RPMI7951 (cell line): ENCODE data around the gene PTGES. TPM values are rescaled to one million over a fixed set of nuclear protein-coding genes. Genes with fewer than 3 reads are reported as not detected.
"Not testable (repeated sequence)": the region's sequence is repeated elsewhere in the genome, so short reads cannot be mapped to it uniquely, and the experiment has no call there.

Source experiments
- DNase-seq: peaks from one replicate; pipeline ENCODE4 v3.0.0-alpha.2; 2012; ENCODE audit warnings: low read depth
- total RNA-seq: library from RNA; depleted of rRNA; stranded (reverse); fragments of >200 nt; shearing (Covaris generic); gene quantifications from 2 replicates; pipeline ENCODE4 v1.2.3, GENCODE V29; 2014; rRNA removed

PTGES gene
- 0.59 and 0.96 TPM in 2 replicates for total RNA-seq

GRCh38 chr9:129752900-129753729 is at the start of gene PTGES:
Gene PTGES (minus strand): TSS chr9:129753042. CDS start chr9:129753012, 30 bp downstream.
- DNase-seq = peak; percentile 75

- DNase-seq = no peak
These were observed 48.7 kb upstream of the PTGES start for GRCh38 chr9:129801504-129801903.

- DNase-seq = no peak
These were observed 46.1 kb upstream of the PTGES start for GRCh38 chr9:129798973-129799372.

GRCh38 chr9:129796029-129796428 is 43.2 kb upstream of the PTGES start:
- DNase-seq = not testable (repeated sequence)

- DNase-seq = no peak
These were observed 41.7 kb upstream of the PTGES start for GRCh38 chr9:129794549-129794948.

GRCh38 chr9:129786481-129786880 is 33.6 kb upstream of the PTGES start:
- no peak for DNase-seq

- no peak for DNase-seq
These were observed 33.0 kb upstream of the PTGES start for GRCh38 chr9:129785866-129786265.

GRCh38 chr9:129784970-129785369 is 32.1 kb upstream of the PTGES start:
- not testable (repeated sequence) for DNase-seq

GRCh38 chr9:129783516-129784361 is 30.9 kb upstream of the PTGES start:
- DNase-seq = peak; percentile 57

- no peak for DNase-seq
These were observed 29.1 kb upstream of the PTGES start for GRCh38 chr9:129781981-129782380.

- no peak for DNase-seq
These were observed 28.3 kb upstream of the PTGES start for GRCh38 chr9:129781131-129781530.

GRCh38 chr9:129779560-129780190 is 26.8 kb upstream of the PTGES start:
- no peak for DNase-seq

GRCh38 chr9:129778469-129778868 is 25.6 kb upstream of the PTGES start:
- DNase-seq = no peak

- no peak for DNase-seq
These were observed 24.9 kb upstream of the PTGES start for GRCh38 chr9:129777769-129778130.

- DNase-seq = peak; percentile 99
These were observed 24.3 kb upstream of the PTGES start for GRCh38 chr9:129776938-129777768.

- peak; percentile 58 for DNase-seq
These were observed 23.7 kb upstream of the PTGES start for GRCh38 chr9:129776566-129776937.

- not testable (repeated sequence) for DNase-seq
These were observed 23.3 kb upstream of the PTGES start for GRCh38 chr9:129776096-129776495.

- DNase-seq = peak; percentile 16
These were observed 22.6 kb upstream of the PTGES start for GRCh38 chr9:129775448-129775798.

- DNase-seq = no peak
These were observed 22.1 kb upstream of the PTGES start for GRCh38 chr9:129774791-129775447.

- DNase-seq = peak; percentile 96
These were observed 20.6 kb upstream of the PTGES start for GRCh38 chr9:129773262-129774048.
